ENCODE results near the gene TUBGCP6. TPM values are rescaled to one million over a fixed set of nuclear protein-coding genes. Genes with fewer than 3 reads are reported as not detected.

TUBGCP6 gene
- total RNA-seq, 1 experiment from 2014 or later = 38.6 TPM

- H4K20me1 ChIP-seq (ENCODE audit: insufficient read depth) = no peaks in the 10 kb centered on the region
- RAD21 ChIA-PET (ENCODE audit: low non-redundant PET in 1 of 2, low total read pairs in 2 of 2, uncharacterized antibody in 2 of 2, unreplicated experiment in 2 of 2) = no interaction called here
- H3K4me2 ChIP-seq (ENCODE audit: low read length) = no peak overlapping the region
- H3K9me3 ChIP-seq (ENCODE audit: control insufficient read depth in 1 of 2, insufficient read depth in 1 of 2, low read depth in 1 of 2, low read length in 2 of 2) = peaks cover 4 to 11% of the 10 kb centered on the region in 2 experiments; a peak in 2 of 4 replicates
- CTCF ChIA-PET = no interaction called here
- H3K4me1 ChIP-seq (ENCODE audit: control insufficient read depth in 1 of 2, insufficient read depth in 2 of 2, low read length in 2 of 2) = peaks cover 10 to 38% of the 10 kb centered on the region in 2 experiments
- no peak overlapping the region for H3K4me3 ChIP-seq (replicated peaks in 1 of 2; ENCODE audit: low read depth in 1 of 2, low read length in 2 of 2)
- POLR2A ChIA-PET = no interaction called here
- DNase-seq (ENCODE audit: low read depth, low spot score) (no peak), ATAC-seq (no peak)
- peaks cover 13 to 49% of the 10 kb centered on the region in 2 experiments for H3K36me3 ChIP-seq (ENCODE audit: control insufficient read depth in 1 of 2, insufficient read depth in 2 of 2, low read length in 2 of 2)
- H3K9me2 ChIP-seq (ENCODE audit: insufficient read depth) = no peaks in the 10 kb centered on the region
- peak overlapping the region; percentile 8; the same call in 1 of the 2 replicates for H3K27ac ChIP-seq (ENCODE audit: low read depth, low read length)
- intact Hi-C loops (cut with micrococcal nuclease) = loop anchor here (1.0 kb wide), 2 partner anchors 53 to 68 kb away; partner anchors contain the start of gene DENND6B
- H3K79me2 ChIP-seq (ENCODE audit: insufficient read depth, low read length) = no peaks in the 10 kb centered on the region; the same call in 1 of the 2 replicates
- no peak overlapping the region for H2AFZ ChIP-seq (ENCODE audit: low read depth, low read length, poor library complexity, severe bottlenecking)
- TF ChIP-seq EGR1 (IDR thresholded peaks at IDR 0.05; ENCODE audit: low read depth) (no peak), EZH2 (IDR thresholded peaks at IDR 0.05) (no peak), SIN3A (IDR thresholded peaks at IDR 0.05; ENCODE audit: low read depth) (no peak), CTCF (IDR thresholded peaks at IDR 0.05 in 2 of 3, conservative IDR thresholded peaks at IDR 0.05 in 1 of 3; ENCODE audit: borderline replicate concordance in 1 of 3, insufficient read depth in 1 of 3, low read depth in 2 of 3, low read length in 2 of 3) (no peak), YY1 (IDR thresholded peaks at IDR 0.05; ENCODE audit: extremely low read depth, insufficient replicate concordance, low read depth, low read length) (no peak), FOSL1 (IDR thresholded peaks at IDR 0.05; ENCODE audit: low read depth) (no peak), CBX3 (IDR thresholded peaks at IDR 0.05; ENCODE audit: low read depth) (no peak), ELF1 (IDR thresholded peaks at IDR 0.05; ENCODE audit: borderline replicate concordance, low read depth) (no peak), SRF (IDR thresholded peaks at IDR 0.05; ENCODE audit: low read depth) (no peak), EZH2phosphoT487 (IDR thresholded peaks at IDR 0.05; ENCODE audit: borderline replicate concordance) (no peak), ZNF274 (IDR thresholded peaks at IDR 0.05; ENCODE audit: low read depth, low read length) (no peak), JUND (IDR thresholded peaks at IDR 0.05) (no peak), RAD21 (IDR thresholded peaks at IDR 0.05; ENCODE audit: low read depth) (no peak), TCF7L2 (IDR thresholded peaks at IDR 0.05; ENCODE audit: borderline replicate concordance, extremely low read depth, insufficient read depth, insufficient read length) (no peak)
- TF ChIP-seq, protein P1, sequence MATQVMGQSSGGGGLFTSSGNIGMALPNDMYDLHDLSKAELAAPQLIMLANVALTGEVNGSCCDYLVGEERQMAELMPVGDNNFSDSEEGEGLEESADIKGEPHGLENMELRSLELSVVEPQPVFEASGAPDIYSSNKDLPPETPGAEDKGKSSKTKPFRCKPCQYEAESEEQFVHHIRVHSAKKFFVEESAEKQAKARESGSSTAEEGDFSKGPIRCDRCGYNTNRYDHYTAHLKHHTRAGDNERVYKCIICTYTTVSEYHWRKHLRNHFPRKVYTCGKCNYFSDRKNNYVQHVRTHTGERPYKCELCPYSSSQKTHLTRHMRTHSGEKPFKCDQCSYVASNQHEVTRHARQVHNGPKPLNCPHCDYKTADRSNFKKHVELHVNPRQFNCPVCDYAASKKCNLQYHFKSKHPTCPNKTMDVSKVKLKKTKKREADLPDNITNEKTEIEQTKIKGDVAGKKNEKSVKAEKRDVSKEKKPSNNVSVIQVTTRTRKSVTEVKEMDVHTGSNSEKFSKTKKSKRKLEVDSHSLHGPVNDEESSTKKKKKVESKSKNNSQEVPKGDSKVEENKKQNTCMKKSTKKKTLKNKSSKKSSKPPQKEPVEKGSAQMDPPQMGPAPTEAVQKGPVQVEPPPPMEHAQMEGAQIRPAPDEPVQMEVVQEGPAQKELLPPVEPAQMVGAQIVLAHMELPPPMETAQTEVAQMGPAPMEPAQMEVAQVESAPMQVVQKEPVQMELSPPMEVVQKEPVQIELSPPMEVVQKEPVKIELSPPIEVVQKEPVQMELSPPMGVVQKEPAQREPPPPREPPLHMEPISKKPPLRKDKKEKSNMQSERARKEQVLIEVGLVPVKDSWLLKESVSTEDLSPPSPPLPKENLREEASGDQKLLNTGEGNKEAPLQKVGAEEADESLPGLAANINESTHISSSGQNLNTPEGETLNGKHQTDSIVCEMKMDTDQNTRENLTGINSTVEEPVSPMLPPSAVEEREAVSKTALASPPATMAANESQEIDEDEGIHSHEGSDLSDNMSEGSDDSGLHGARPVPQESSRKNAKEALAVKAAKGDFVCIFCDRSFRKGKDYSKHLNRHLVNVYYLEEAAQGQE (IDR thresholded peaks at IDR 0.05; ENCODE audit: low read depth) = no peak
- TF ChIP-seq, protein P2, sequence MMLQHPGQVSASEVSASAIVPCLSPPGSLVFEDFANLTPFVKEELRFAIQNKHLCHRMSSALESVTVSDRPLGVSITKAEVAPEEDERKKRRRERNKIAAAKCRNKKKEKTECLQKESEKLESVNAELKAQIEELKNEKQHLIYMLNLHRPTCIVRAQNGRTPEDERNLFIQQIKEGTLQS (IDR thresholded peaks at IDR 0.05) = no peak
- no peaks in the 10 kb centered on the region for H3K27me3 ChIP-seq (ENCODE audit: insufficient read depth, low read length)
- no TSS peak for BruUV-seq (replicated peaks)
- no peak overlapping the region for H3K9ac ChIP-seq (ENCODE audit: low read length)
These were observed 29.9 kb upstream of the TUBGCP6 start for GRCh38 chr22:50274771-50275170.

Measured in HCT116 (cell line).